Adrenal gland (tissue), 5 donors: ENCODE results near the gene MED14.

Source experiments
- CTCF ChIP-seq, 6 experiments: fragments of 450-650 bp in 4 of 6; fragments of 200-600 bp in 2 of 6; sonication (generic) in 1 of 6; IDR thresholded peaks; 1 replicate in 5 of 6; 2 replicates in 1 of 6; pipeline versions ENCODE4 v1.5.1 to v1.8.0; 2016 to 2021; ENCODE audit warnings: antibody characterized with exemption in 6 of 6, mild to moderate bottlenecking in 2 of 6, moderate library complexity in 1 of 6
- POLR2A ChIP-seq, 2 donors: fragments of 450-650 bp; IDR thresholded peaks; one replicate each; pipeline ENCODE4 v1.6.1; 2017; ENCODE audit warnings: antibody characterized with exemption in 2 of 2, mild to moderate bottlenecking in 2 of 2, moderate library complexity in 1 of 2
- donor health status: DM: no; HTN: no; CAD: no.

- TF ChIP-seq POLR2A (IDR thresholded peaks at IDR 0.05) (peak in 1 of 2 donors; percentile 14), CTCF (IDR thresholded peaks at IDR 0.05) (no peak)
Measured at GRCh38 chrX:40644821-40645358, 90.5 kb downstream of the MED14 start.
